ENCODE data around the gene TBC1D3B.
"Not testable (repeated sequence)": the region's sequence is repeated elsewhere in the genome, so short reads cannot be mapped to it uniquely, and the experiment has no call there.

The TBC1D3B gene

GRCh38 chr17:36181446-36182175 lies 5.2 kb upstream of the TBC1D3B start:
- DNase-seq (ENCODE audit: low read depth in 2 of 2) = not testable (repeated sequence)

GRCh38 chr17:36168836-36169235 lies 7.6 kb downstream of the TBC1D3B start:
- DNase-seq (ENCODE audit: low read depth in 2 of 2) = not testable (repeated sequence)

- no peak for DNase-seq (ENCODE audit: low read depth in 2 of 2)
Observed at GRCh38 chr17:36153895-36154610, 22.4 kb downstream of the TBC1D3B start.

GRCh38 chr17:36152639-36153120 lies 23.8 kb downstream of the TBC1D3B start:
- DNase-seq (ENCODE audit: low read depth in 2 of 2) = no peak

GRCh38 chr17:36151891-36152638 lies 24.4 kb downstream of the TBC1D3B start:
- no peak for DNase-seq (ENCODE audit: low read depth in 2 of 2)

GRCh38 chr17:36149296-36149820 lies 27.1 kb downstream of the TBC1D3B start:
- DNase-seq (ENCODE audit: low read depth in 2 of 2) = peak in 1 of 2 donors; percentile 2

GRCh38 chr17:36148559-36149295 lies 27.7 kb downstream of the TBC1D3B start:
- peak; percentile 45 to 47 for DNase-seq (ENCODE audit: low read depth in 2 of 2)

- no peak for DNase-seq (ENCODE audit: low read depth in 2 of 2)
Observed at GRCh38 chr17:36147601-36148000, 28.8 kb downstream of the TBC1D3B start.

GRCh38 chr17:36144981-36145729 lies 31.3 kb downstream of the TBC1D3B start:
- DNase-seq (ENCODE audit: low read depth in 2 of 2) = no peak

GRCh38 chr17:36144014-36144413 lies 32.4 kb downstream of the TBC1D3B start:
- no peak for DNase-seq (ENCODE audit: low read depth in 2 of 2)

- no peak for DNase-seq (ENCODE audit: low read depth in 2 of 2)
Observed at GRCh38 chr17:36142806-36143205, 33.6 kb downstream of the TBC1D3B start.

- no peak for DNase-seq (ENCODE audit: low read depth in 2 of 2)
Observed at GRCh38 chr17:36142235-36142634, 34.2 kb downstream of the TBC1D3B start.

- no peak for DNase-seq (ENCODE audit: low read depth in 2 of 2)
Observed at GRCh38 chr17:36136439-36136838, 40.0 kb downstream of the TBC1D3B start.

GRCh38 chr17:36136036-36136435 lies 40.4 kb downstream of the TBC1D3B start:
- no peak for DNase-seq (ENCODE audit: low read depth in 2 of 2)

GRCh38 chr17:36135465-36135864 lies 41.0 kb downstream of the TBC1D3B start:
- DNase-seq (ENCODE audit: low read depth in 2 of 2) = no peak

GRCh38 chr17:36133602-36134236 lies 42.7 kb downstream of the TBC1D3B start:
- DNase-seq (ENCODE audit: low read depth in 2 of 2) = no peak

GRCh38 chr17:36132421-36132831 lies 44.0 kb downstream of the TBC1D3B start:
- no peak for DNase-seq (ENCODE audit: low read depth in 2 of 2)

GRCh38 chr17:36131931-36132330 lies 44.5 kb downstream of the TBC1D3B start:
- DNase-seq (ENCODE audit: low read depth in 2 of 2) = no peak

GRCh38 chr17:36131421-36131820 lies 45.0 kb downstream of the TBC1D3B start:
- DNase-seq (ENCODE audit: low read depth in 2 of 2) = no peak

GRCh38 chr17:36130346-36130745 lies 46.1 kb downstream of the TBC1D3B start:
- DNase-seq (ENCODE audit: low read depth in 2 of 2) = no peak

All from stimulated activated CD8-positive, alpha-beta memory T cell treated with anti-CD3 and anti-CD28 coated beads, Interleukin-15, amount 100 ng/mL, for 48 hours (primary cell).